Transverse colon (tissue), 4 donors: Measurements from ENCODE around the gene DENND2A. TPM values are rescaled to one million over a fixed set of nuclear protein-coding genes. Genes with fewer than 3 reads are reported as not detected.
"Not testable (repeated sequence)": the region's sequence is repeated elsewhere in the genome, so short reads cannot be mapped to it uniquely, and the experiment has no call there.

Experiments
- DNase-seq: peaks from one replicate; pipeline ENCODE4 v3.0.0-alpha.2; 2019
- H3K27ac ChIP-seq, 4 donors: fragments of 200-600 bp; sonication (generic); 2 replicates each; pipeline ENCODE4 v1.5.1; 2016 to 2018; ENCODE audit warnings: inconsistent platforms in 4 of 4
- H3K27me3 ChIP-seq: fragments of 200-600 bp; sonication (generic); 2 replicates; pipeline ENCODE4 v1.5.1; 2017; ENCODE audit warnings: inconsistent platforms
- H3K36me3 ChIP-seq, 4 donors: fragments of 200-600 bp; sonication (generic); 2 replicates each; pipeline ENCODE4 v1.5.1; 2017 to 2019; ENCODE audit warnings: inconsistent platforms in 4 of 4
- H3K4me1 ChIP-seq, 4 donors: fragments of 200-600 bp; sonication (generic); 2 replicates each; pipeline ENCODE4 v1.5.1; 2017 to 2020; ENCODE audit warnings: inconsistent platforms in 4 of 4
- H3K4me3 ChIP-seq, 4 donors: fragments of 200-600 bp; sonication (generic); 1 replicate in 1 of 4; 2 replicates in 3 of 4; pipeline versions ENCODE4 v1.5.1 to v1.6.1; 2017 to 2019; ENCODE audit warnings: inconsistent platforms in 4 of 4
- H3K9me3 ChIP-seq, 2 donors: fragments of 200-600 bp; sonication (generic); 2 replicates each; pipeline ENCODE4 v1.5.1; 2017 to 2019; ENCODE audit warnings: inconsistent platforms in 2 of 2
- EP300 ChIP-seq: sonication (generic); formaldehyde crosslinking; IDR thresholded peaks from one replicate; pipeline ENCODE4 v1.6.1; 2017; ENCODE audit warnings: antibody characterized with exemption, low read depth
- POLR2A ChIP-seq: fragments of 450-650 bp; IDR thresholded peaks from one replicate; pipeline ENCODE4 v1.6.1; 2016; ENCODE audit warnings: antibody characterized with exemption, mild to moderate bottlenecking, moderate library complexity
- POLR2AphosphoS5 ChIP-seq, 3 donors: sonication (generic); formaldehyde crosslinking; IDR thresholded peaks; one replicate each; pipeline ENCODE4 v1.6.1; 2016; ENCODE audit warnings: antibody characterized with exemption in 3 of 3
- WGBS, 2 donors: methylation state at CpG; one replicate each; pipeline ENCODE4 v1.1.5; 2018; ENCODE audit warnings: low coverage in 1 of 2; 5-methylcytosine and 5-hydroxymethylcytosine counted together
- in situ Hi-C, 4 donors: fragments of 200-750 bp; cut with MboI; loops; one replicate each; pipeline versions ENCODE4 v1.15.0 to v1.15.1; 2017; ENCODE audit warnings: low sequenced_read_pairs in 3 of 4, low pct_ligation_motif_present in 1 of 4, low pct_unique_long_range_greater_than_20kb in 1 of 4
- intact Hi-C: fragments of 100-400 bp; cut with DNase I; formaldehyde crosslinking; loops from one replicate; pipeline ENCODE4 v1.15.1; 2023; ENCODE audit warnings: low total_unique reads
- total RNA-seq, 4 donors: library from RNA; depleted of rRNA; stranded (reverse); fragments of >200 nt; gene quantifications; one replicate each; pipeline ENCODE4 v1.1.0, GENCODE V29; 2016
- TF ChIP-seq, protein P1 (sequence below), 5 experiments: fragments of 200-600 bp in 3 of 5; fragments of 450-650 bp in 2 of 5; sonication (generic) in 3 of 5; IDR thresholded peaks; 1 replicate in 2 of 5; 2 replicates in 3 of 5; pipeline ENCODE4 v1.5.1; 2016 to 2017; ENCODE audit warnings: antibody characterized with exemption in 5 of 5, inconsistent platforms in 3 of 5, mild to moderate bottlenecking in 2 of 5, moderate library complexity in 1 of 5

The DENND2A gene
- total RNA-seq, 4 donors from 2014 or later = 4.1 to 19.9 (median 7.1) TPM

- intact Hi-C loops = no loop called here
- H3K4me1 ChIP-seq = peaks cover 12 to 29% (median 24%) of the 10 kb centered on the region in 4 donors
- no peak overlapping the region for H3K4me3 ChIP-seq
- DNase-seq = no peak
- peaks cover 0 to 22% (median 7%) of the 10 kb centered on the region in 4 donors for H3K36me3 ChIP-seq
- no peaks in the 10 kb centered on the region for H3K9me3 ChIP-seq
- in situ Hi-C loops = loop anchor here (25.0 kb wide), 1 partner anchor 334 kb away; the partner anchor contains the start of gene MRPS33 (in 4 of the 4)
- TF ChIP-seq, protein P1, sequence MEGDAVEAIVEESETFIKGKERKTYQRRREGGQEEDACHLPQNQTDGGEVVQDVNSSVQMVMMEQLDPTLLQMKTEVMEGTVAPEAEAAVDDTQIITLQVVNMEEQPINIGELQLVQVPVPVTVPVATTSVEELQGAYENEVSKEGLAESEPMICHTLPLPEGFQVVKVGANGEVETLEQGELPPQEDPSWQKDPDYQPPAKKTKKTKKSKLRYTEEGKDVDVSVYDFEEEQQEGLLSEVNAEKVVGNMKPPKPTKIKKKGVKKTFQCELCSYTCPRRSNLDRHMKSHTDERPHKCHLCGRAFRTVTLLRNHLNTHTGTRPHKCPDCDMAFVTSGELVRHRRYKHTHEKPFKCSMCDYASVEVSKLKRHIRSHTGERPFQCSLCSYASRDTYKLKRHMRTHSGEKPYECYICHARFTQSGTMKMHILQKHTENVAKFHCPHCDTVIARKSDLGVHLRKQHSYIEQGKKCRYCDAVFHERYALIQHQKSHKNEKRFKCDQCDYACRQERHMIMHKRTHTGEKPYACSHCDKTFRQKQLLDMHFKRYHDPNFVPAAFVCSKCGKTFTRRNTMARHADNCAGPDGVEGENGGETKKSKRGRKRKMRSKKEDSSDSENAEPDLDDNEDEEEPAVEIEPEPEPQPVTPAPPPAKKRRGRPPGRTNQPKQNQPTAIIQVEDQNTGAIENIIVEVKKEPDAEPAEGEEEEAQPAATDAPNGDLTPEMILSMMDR (IDR thresholded peaks at IDR 0.05) = no peak
- TF ChIP-seq EP300 = no peak
- no peak overlapping the region for H3K27ac ChIP-seq
- H3K27me3 ChIP-seq = no peaks in the 10 kb centered on the region
- 94 to 96% methylated on average over 15 to 20 of the region's 20 CpGs for WGBS, 2 donors
Measured at GRCh38 chr7:140678081-140678815, 37.6 kb upstream of the DENND2A start.

DNA sequence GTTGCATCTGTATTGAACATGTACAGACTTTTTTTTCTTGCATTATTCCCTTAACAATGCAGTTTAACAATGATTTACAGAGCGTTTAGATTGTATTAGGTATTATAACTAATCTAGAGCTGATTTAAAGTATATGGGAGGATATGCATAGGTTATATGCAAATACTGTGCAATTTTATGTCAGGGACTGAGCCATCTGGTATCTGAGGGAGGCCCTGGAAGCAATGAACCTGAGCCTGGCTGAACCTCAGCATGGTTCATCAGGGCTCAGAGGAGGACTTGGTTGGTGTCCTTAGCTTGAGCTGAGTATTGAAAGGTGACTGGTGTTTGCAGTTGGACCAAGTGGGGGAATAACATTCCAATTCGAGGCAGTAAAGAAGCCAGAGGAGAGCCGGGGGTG is 36.9 kb upstream of the DENND2A start:
- WGBS, 2 donors = 78 to 88% methylated on average over 1 to 3 of the region's 3 CpGs
- H3K4me3 ChIP-seq = no peak overlapping the region
- peaks cover 12 to 30% (median 25%) of the 10 kb centered on the region in 4 donors for H3K4me1 ChIP-seq
- DNase-seq = no peak
- in situ Hi-C loops (loop anchor here (25.0 kb wide), 1 partner anchor 335 kb away; the partner anchor contains the start of gene MRPS33 (in 4 of the 4)), intact Hi-C loops (no loop called here)
- TF ChIP-seq EP300 (no peak), POLR2AphosphoS5 (IDR thresholded peaks at IDR 0.05) (no peak), POLR2A (no peak)
- TF ChIP-seq, protein P1 (IDR thresholded peaks at IDR 0.05) = no peak
- H3K27ac ChIP-seq = no peak overlapping the region
- no peaks in the 10 kb centered on the region for H3K27me3 ChIP-seq
- H3K36me3 ChIP-seq = peaks cover 0 to 22% (median 7%) of the 10 kb centered on the region in 4 donors
- H3K9me3 ChIP-seq = no peaks in the 10 kb centered on the region

DNA sequence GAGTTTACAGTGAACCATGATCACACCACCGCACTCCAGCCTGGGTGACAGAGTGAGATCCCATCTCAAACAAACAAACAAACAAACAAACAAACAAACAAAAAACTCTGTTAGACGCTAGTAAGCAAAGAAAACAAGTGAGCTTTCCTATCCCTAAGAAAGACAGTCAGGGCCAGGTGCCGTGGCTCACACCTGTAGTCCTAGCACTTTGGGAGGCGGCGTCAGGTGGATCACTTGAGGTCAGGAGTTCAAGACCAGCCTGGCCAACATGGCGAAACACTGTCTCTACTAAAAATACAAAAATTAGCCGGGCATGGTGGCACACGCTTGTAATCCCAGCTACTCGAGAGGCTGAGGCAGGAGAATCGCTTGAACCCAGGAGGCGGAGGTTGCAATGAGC is 36.3 kb upstream of the DENND2A start:
- H3K27me3 ChIP-seq, H3K4me3 ChIP-seq, intact Hi-C loops, H3K27ac ChIP-seq, H3K9me3 ChIP-seq, DNase-seq: not testable (repeated sequence)
- 86 to 92% methylated on average over 4 to 11 of the region's 11 CpGs for WGBS, 2 donors
- H3K36me3 ChIP-seq = peaks cover 0 to 22% (median 5%) of the 10 kb centered on the region in 4 donors
- H3K4me1 ChIP-seq = peaks cover 17 to 35% (median 25%) of the 10 kb centered on the region in 4 donors
- in situ Hi-C loops = loop anchor here (25.0 kb wide), 1 partner anchor 335 kb away; the partner anchor contains the start of gene MRPS33 (in 4 of the 4)

- no peak for TF ChIP-seq POLR2A
- TF ChIP-seq EP300 = no peak
- no peak for TF ChIP-seq POLR2AphosphoS5 (IDR thresholded peaks at IDR 0.05)
- TF ChIP-seq, protein P1 (IDR thresholded peaks at IDR 0.05) = no peak
- intact Hi-C loops (no loop called here), in situ Hi-C loops (loop anchor here (25.0 kb wide), 1 partner anchor 336 kb away; the partner anchor contains the start of gene MRPS33 (in 4 of the 4))
Measured at GRCh38 chr7:140676306-140676705, 35.7 kb upstream of the DENND2A start.

More at GRCh38 chr7:140676306-140676705, 35.7 kb upstream of the DENND2A start:
- peaks cover 17 to 37% (median 25%) of the 10 kb centered on the region in 4 donors for H3K4me1 ChIP-seq
- WGBS, 2 donors = 86 to 96% methylated on average over 3 of the region's 3 CpGs
- no peak for DNase-seq
- no peak overlapping the region for H3K4me3 ChIP-seq
- H3K27me3 ChIP-seq = no peaks in the 10 kb centered on the region
- peak overlapping the region in 1 of 4 donors; percentile 96 for H3K27ac ChIP-seq
- H3K36me3 ChIP-seq = peaks cover 0 to 19% (median 2%) of the 10 kb centered on the region in 4 donors
- H3K9me3 ChIP-seq = no peaks in the 10 kb centered on the region
